Brain microvascular endothelial cell (primary cell): ENCODE measurements around the gene TPPP3.

Experiments used
- DNase-seq: peaks from one replicate; pipeline ENCODE4 v3.0.0-alpha.2; 2020
- H3K27ac ChIP-seq: fragments of 250-450 bp; sonication (Bioruptor Pico); 2 replicates; pipeline ENCODE4 v1.5.1; 2020; ENCODE audit warnings: mild to moderate bottlenecking, moderate library complexity
- H3K27me3 ChIP-seq: fragments of 250-450 bp; sonication (Bioruptor Pico); replicated peaks from 2 replicates; pipeline ENCODE4 v1.5.1; 2020; ENCODE audit warnings: mild to moderate bottlenecking
- H3K36me3 ChIP-seq: fragments of 250-450 bp; sonication (Bioruptor Pico); replicated peaks from 2 replicates; pipeline ENCODE4 v1.5.1; 2020; ENCODE audit warnings: mild to moderate bottlenecking
- H3K4me3 ChIP-seq: 2 replicates; pipeline ENCODE4 v1.5.1; 2011; ENCODE audit warnings: low read depth, mild to moderate bottlenecking, control low read depth, low read length, moderate library complexity
- in situ Hi-C: cut with HindIII; loops from 2 replicates; pipeline ENCODE4 v1.10.0; 2017; ENCODE audit warnings: low sequenced_read_pairs, low pct_ligation_motif_present
- TF ChIP-seq, protein P1 (sequence below): IDR thresholded peaks from 2 replicates; pipeline ENCODE4 v1.5.1; 2011; ENCODE audit warnings: low read depth, mild to moderate bottlenecking, moderate library complexity, low read length, control low read depth, inconsistent platforms; ENCODE audit errors: missing control alignments

TPPP3 gene

DNA sequence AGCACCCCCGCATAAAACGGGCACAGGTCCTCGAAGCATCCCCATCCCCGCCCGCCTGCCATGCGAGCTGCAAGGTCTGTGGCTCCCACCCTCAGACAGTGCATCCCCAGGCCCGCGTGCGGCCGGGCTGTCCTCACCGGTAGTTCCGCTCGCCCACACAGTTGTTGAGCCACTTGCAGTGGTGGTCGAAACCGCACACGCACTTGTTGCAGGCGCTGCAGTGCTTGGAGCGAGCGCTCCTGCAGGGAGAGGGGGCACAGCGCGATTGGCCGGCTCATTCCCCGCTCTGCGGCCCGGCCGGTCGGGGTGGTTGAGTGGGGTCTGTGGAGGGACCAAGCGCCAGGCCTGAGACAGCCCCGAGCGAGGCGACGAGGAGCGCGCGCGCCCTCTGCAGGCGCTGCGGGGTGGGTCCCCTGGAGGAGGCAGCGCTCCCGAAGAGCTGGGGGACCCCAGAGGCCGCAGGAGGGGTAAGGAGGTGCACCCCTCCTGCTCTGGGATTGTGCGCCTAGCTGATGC is 6.0 kb upstream of the TPPP3 start:
- H3K27me3 ChIP-seq, result no peaks in the 10 kb centered on the region
- no peak for DNase-seq
- in situ Hi-C loops, result no loop called here
- H3K36me3 ChIP-seq, result no peaks in the 10 kb centered on the region
- H3K4me3 ChIP-seq, result no peak overlapping the region
- TF ChIP-seq, protein P1, sequence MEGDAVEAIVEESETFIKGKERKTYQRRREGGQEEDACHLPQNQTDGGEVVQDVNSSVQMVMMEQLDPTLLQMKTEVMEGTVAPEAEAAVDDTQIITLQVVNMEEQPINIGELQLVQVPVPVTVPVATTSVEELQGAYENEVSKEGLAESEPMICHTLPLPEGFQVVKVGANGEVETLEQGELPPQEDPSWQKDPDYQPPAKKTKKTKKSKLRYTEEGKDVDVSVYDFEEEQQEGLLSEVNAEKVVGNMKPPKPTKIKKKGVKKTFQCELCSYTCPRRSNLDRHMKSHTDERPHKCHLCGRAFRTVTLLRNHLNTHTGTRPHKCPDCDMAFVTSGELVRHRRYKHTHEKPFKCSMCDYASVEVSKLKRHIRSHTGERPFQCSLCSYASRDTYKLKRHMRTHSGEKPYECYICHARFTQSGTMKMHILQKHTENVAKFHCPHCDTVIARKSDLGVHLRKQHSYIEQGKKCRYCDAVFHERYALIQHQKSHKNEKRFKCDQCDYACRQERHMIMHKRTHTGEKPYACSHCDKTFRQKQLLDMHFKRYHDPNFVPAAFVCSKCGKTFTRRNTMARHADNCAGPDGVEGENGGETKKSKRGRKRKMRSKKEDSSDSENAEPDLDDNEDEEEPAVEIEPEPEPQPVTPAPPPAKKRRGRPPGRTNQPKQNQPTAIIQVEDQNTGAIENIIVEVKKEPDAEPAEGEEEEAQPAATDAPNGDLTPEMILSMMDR, result peak; percentile 80
- no peak overlapping the region for H3K27ac ChIP-seq

- Histone ChIP-seq H3K27ac (no peak overlapping the region), H3K36me3 (no peaks in the 10 kb centered on the region), H3K27me3 (peaks cover 4% of the 10 kb centered on the region), H3K4me3 (no peak overlapping the region)
- no peak for DNase-seq
- TF ChIP-seq, protein P1, result no peak
- in situ Hi-C loops, result no loop called here
These were observed 5.4 kb upstream of the TPPP3 start for GRCh38 chr16:67398546-67399217.

GRCh38 chr16:67397812-67398545 is 4.7 kb upstream of the TPPP3 start:
- no peak for DNase-seq
- TF ChIP-seq, protein P1, result no peak
- Histone ChIP-seq H3K27me3 (peaks cover 4% of the 10 kb centered on the region), H3K36me3 (no peaks in the 10 kb centered on the region), H3K4me3 (no peak overlapping the region), H3K27ac (no peak overlapping the region)
- in situ Hi-C loops, result no loop called here

GRCh38 chr16:67397036-67397801 is 3.9 kb upstream of the TPPP3 start:
- in situ Hi-C loops, result no loop called here
- no peak overlapping the region for H3K4me3 ChIP-seq
- H3K27ac ChIP-seq, result no peak overlapping the region
- TF ChIP-seq, protein P1, result no peak
- DNase-seq, result no peak
- no peaks in the 10 kb centered on the region for H3K36me3 ChIP-seq
- H3K27me3 ChIP-seq, result peaks cover 4% of the 10 kb centered on the region

DNA sequence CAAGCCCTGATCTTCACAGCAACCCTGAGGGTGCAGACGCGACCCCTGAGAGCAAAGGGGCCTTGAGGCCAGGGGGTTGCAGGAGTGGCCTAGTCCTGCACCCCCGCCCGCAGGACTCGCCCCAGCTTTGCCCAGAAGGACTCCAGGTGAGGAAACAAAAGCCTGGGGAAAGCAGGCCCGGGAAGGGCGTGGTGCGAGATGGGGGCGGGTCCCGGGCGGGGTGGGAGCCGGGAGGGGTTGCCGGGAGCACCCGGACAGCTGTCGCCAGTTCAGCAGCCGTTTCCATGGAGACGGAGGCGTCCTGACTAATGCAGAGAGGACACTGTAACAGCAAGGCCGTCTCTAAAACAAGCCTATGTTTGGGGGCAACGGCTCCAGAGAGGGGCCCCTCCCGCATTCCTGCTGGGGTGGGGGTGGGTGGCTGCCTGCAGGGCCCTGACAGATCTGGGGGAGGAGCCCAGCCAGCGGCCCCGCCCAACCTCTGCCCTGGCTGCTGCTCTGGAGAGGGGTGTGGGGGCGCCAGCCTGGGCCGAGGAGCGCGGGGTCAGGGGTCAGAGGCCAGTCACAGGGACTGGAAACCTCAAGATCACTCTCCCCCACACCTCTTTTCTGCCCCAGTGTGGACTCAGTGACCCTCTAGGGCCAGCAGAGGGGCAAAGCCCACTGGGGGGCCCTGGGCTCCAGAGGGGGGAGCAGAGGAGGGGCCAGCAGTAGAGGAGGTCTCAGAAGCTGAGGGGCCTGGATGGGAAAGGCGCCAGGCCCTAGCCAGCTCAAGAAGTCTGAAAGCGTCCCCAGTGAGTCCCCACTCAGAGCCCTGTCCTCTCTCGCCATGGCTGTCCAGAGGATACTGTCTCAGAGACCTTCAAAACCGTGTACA is 3.1 kb upstream of the TPPP3 start:
- Histone ChIP-seq H3K27ac (no peak overlapping the region), H3K36me3 (no peaks in the 10 kb centered on the region), H3K4me3 (no peak overlapping the region), H3K27me3 (peaks cover 4% of the 10 kb centered on the region)
- peak; percentile 90 for DNase-seq
- in situ Hi-C loops, result no loop called here
- TF ChIP-seq, protein P1, result no peak
